A549 (cell line): Measurements from ENCODE around the gene NOBOX. TPM values are rescaled to one million over a fixed set of nuclear protein-coding genes. Genes with fewer than 3 reads are reported as not detected.

Experiments used
- ATAC-seq, 2 experiments: fragments of 200-7000 bp in 1 of 2; fragments of >200 bp in 1 of 2; cut with Nextera tagmentation in 1 of 2; cut with Tn5 transposase in 1 of 2; 3 replicates each; pipeline versions ENCODE4 v1.8.0 to v1.9.1; 2018 to 2020; ENCODE audit warnings: mild to moderate bottlenecking in 1 of 2, moderate library complexity in 1 of 2
- CTCF ChIA-PET: fragments of 300-600 bp; sonication (Branson Sonifier 250); formaldehyde crosslinking; extraction: SDS; loops from one replicate; lab custom pipeline; 2021; ENCODE audit warnings: antibody characterized with exemption, inconsistent platforms; lab: Yijun Ruan, JAX
- POLR2A ChIA-PET: fragments of 350-600 bp; formaldehyde crosslinking; extraction: SDS; loops from one replicate; lab custom pipeline; 2021; ENCODE audit warnings: antibody characterized with exemption, inconsistent platforms; lab: Yijun Ruan, JAX
- DNase-seq, 2 experiments: peaks; one replicate each; pipeline versions ENCODE4 v3.0.0 to v3.0.0-alpha.2; 2011 to 2016; ENCODE audit warnings: low read depth in 1 of 2, low spot score in 1 of 2
- FAIRE-seq: peaks from 2 replicates; lab custom pipeline; 2011; peaks lifted over from hg19 to GRCh38; lab: Jason Lieb, UNC
- H3K27ac ChIP-seq, 2 experiments: fragments of >200 bp; sonication (Bioruptor Twin); formaldehyde crosslinking; 3 replicates each; pipeline ENCODE4 v1.5.1; 2016 to 2017
- H3K4me1 ChIP-seq: fragments of >200 bp; sonication (Bioruptor Twin); formaldehyde crosslinking; 3 replicates; pipeline ENCODE4 v1.6.1; 2016
- H3K4me2 ChIP-seq: fragments of >200 bp; sonication (Bioruptor Twin); formaldehyde crosslinking; 3 replicates; pipeline ENCODE4 v1.6.1; 2016
- H3K4me3 ChIP-seq: fragments of >200 bp; sonication (Bioruptor Twin); formaldehyde crosslinking; 3 replicates; pipeline ENCODE4 v1.5.1; 2016
- H3K9me3 ChIP-seq: fragments of >200 bp; sonication (Bioruptor Twin); formaldehyde crosslinking; 3 replicates; pipeline ENCODE4 v1.6.1; 2016
- ATOH8 ChIP-seq: fragments of 250-450 bp; sonication (Bioruptor Pico); IDR thresholded peaks from 2 replicates; pipeline ENCODE4 v1.5.0; 2020; ENCODE audit warnings: low read depth, mild to moderate bottlenecking, moderate library complexity
- BCL3 ChIP-seq: fragments of >200 bp; sonication (Bioruptor Twin); formaldehyde crosslinking; IDR thresholded peaks from 3 replicates; pipeline ENCODE4 v1.6.1; 2016
- BHLHE40 ChIP-seq: IDR thresholded peaks from 2 replicates; pipeline ENCODE4 v1.6.1; 2012; ENCODE audit warnings: low read depth, low read length, inconsistent platforms
- CTCF ChIP-seq: fragments of >200 bp; sonication (Bioruptor Twin); formaldehyde crosslinking; IDR thresholded peaks from 3 replicates; pipeline ENCODE4 v1.5.1; 2016
- HDAC2 ChIP-seq: fragments of 200-600 bp; sonication (generic); IDR thresholded peaks from 2 replicates; pipeline ENCODE4 v1.6.1; 2016
- HOXB5 ChIP-seq: fragments of 250-450 bp; sonication (Bioruptor Pico); IDR thresholded peaks from 2 replicates; pipeline ENCODE4 v1.5.0; 2020; ENCODE audit warnings: mild to moderate bottlenecking, moderate library complexity
- JUN ChIP-seq, 2 experiments: fragments of >200 bp; sonication (Bioruptor Twin); formaldehyde crosslinking; IDR thresholded peaks; 2 replicates in 1 of 2; 3 replicates in 1 of 2; pipeline ENCODE4 v1.6.1; 2016 to 2017
- JUNB ChIP-seq: fragments of >200 bp; sonication (Bioruptor Twin); formaldehyde crosslinking; IDR thresholded peaks from 2 replicates; pipeline ENCODE4 v1.6.1; 2016
- KDM1A ChIP-seq: fragments of 200-600 bp; sonication (generic); IDR thresholded peaks from 2 replicates; pipeline ENCODE4 v1.6.1; 2016; ENCODE audit warnings: low read depth, mild to moderate bottlenecking
- MAFK ChIP-seq: fragments of 450-650 bp; IDR thresholded peaks from 2 replicates; pipeline ENCODE4 v1.6.1; 2014; ENCODE audit not compliant: partially characterized antibody
- MAZ ChIP-seq: fragments of 150-350 bp; IDR thresholded peaks from 2 replicates; pipeline ENCODE4 v1.6.1; 2014; ENCODE audit warnings: antibody characterized with exemption, low read depth, low read length, borderline replicate concordance
- MYC ChIP-seq: IDR thresholded peaks from 2 replicates; pipeline ENCODE4 v1.6.1; 2012; ENCODE audit warnings: mild to moderate bottlenecking, inconsistent platforms, low read length, improper control_type of control experiment, borderline replicate concordance
- NFE2L2 ChIP-seq: fragments of 150-350 bp; conservative IDR thresholded peaks from 2 replicates; pipeline ENCODE4 v1.6.1; 2014; ENCODE audit warnings: low read length
- POLR2AphosphoS2 ChIP-seq: conservative IDR thresholded peaks from 2 replicates; pipeline ENCODE4 v1.6.1; 2012; ENCODE audit warnings: low read length, improper control_type of control experiment, inconsistent platforms
- RAD21 ChIP-seq, 2 experiments: fragments of >200 bp in 1 of 2; sonication (Bioruptor Twin) in 1 of 2; formaldehyde crosslinking in 1 of 2; IDR thresholded peaks in 1 of 2; conservative IDR thresholded peaks in 1 of 2; 2 replicates in 1 of 2; 3 replicates in 1 of 2; pipeline ENCODE4 v1.6.1; 2012 to 2018; ENCODE audit warnings: inconsistent platforms in 1 of 2
- RARB ChIP-seq: fragments of 250-450 bp; sonication (Bioruptor Pico); IDR thresholded peaks from 2 replicates; pipeline ENCODE4 v1.8.0; 2021; ENCODE audit warnings: mild to moderate bottlenecking, moderate library complexity
- SMC3 ChIP-seq: fragments of >200 bp; sonication (Bioruptor Twin); formaldehyde crosslinking; IDR thresholded peaks from 3 replicates; pipeline ENCODE4 v1.6.1; 2018; ENCODE audit warnings: inconsistent platforms
- ZC3H11A ChIP-seq: fragments of 450-650 bp; IDR thresholded peaks from 2 replicates; pipeline ENCODE4 v1.6.1; 2014; ENCODE audit warnings: antibody characterized with exemption, mild to moderate bottlenecking
- ZNF302 ChIP-seq: fragments of 250-450 bp; sonication (Bioruptor Pico); IDR thresholded peaks from 2 replicates; pipeline ENCODE4 v1.9.0; 2021; ENCODE audit warnings: inconsistent platforms, mild to moderate bottlenecking, moderate library complexity
- ZSCAN20 ChIP-seq: fragments of 250-450 bp; sonication (Bioruptor Pico); IDR thresholded peaks from 2 replicates; pipeline ENCODE4 v1.8.0; 2022; ENCODE audit warnings: mild to moderate bottlenecking, moderate library complexity
- WGBS: methylation state at CpG from one replicate; pipeline ENCODE4 v1.1.6; 2017; ENCODE audit errors: missing lambda C conversion rate; 5-methylcytosine and 5-hydroxymethylcytosine counted together
- polyA plus RNA-seq, 4 experiments: library from polyadenylated mRNA; depleted of rRNA in 3 of 4; stranded (reverse); fragments of >200 nt; fragmentation: RNase III in 1 of 4; extraction: RNeasy Plus Mini Kit Qiagen cat#74134 plus additional on column Dnase treatment in 1 of 4; gene quantifications; 2 replicates in 3 of 4; 3 replicates in 1 of 4; pipeline ENCODE4 v1.2.3, GENCODE V29; 2011 to 2017
- TF ChIP-seq, protein P1 (sequence below): fragments of 250-450 bp; sonication (Bioruptor Pico); IDR thresholded peaks from 2 replicates; pipeline ENCODE4 v1.5.0; 2021; ENCODE audit warnings: mild to moderate bottlenecking, moderate library complexity, borderline replicate concordance
- TF ChIP-seq, protein P2 (sequence below): IDR thresholded peaks from 2 replicates; pipeline ENCODE4 v1.6.1; 2012

NOBOX gene
- polyA plus RNA-seq, 2 of the 4 experiments (the other 2 are of a cell fraction), result not detected

- Histone ChIP-seq H3K4me1 (no peaks in the 10 kb centered on the region), H3K4me2 (no peak overlapping the region), H3K4me3 (no peak overlapping the region), H3K9me3 (no peaks in the 10 kb centered on the region), H3K27ac (no peak overlapping the region)
- CTCF ChIA-PET, result interaction anchor here (0.6 to 2.5 kb wide), 13 partner anchors 9 to 488 kb away, joined by 3 to 9 read pairs (median 3); no protein-coding TSS in a partner anchor
- 49% methylated on average over 4 of the region's 4 CpGs for WGBS
- FAIRE-seq (peak; percentile 36), ATAC-seq (peak; percentile 79 to 92; a peak in 4 of 6 replicates), DNase-seq (peak; percentile 18 to 63)
- POLR2A ChIA-PET, result no interaction called here
- TF ChIP-seq ZC3H11A (no peak), MAFK (no peak), BCL3 (no peak), SMC3 (peak; percentile 49), NFE2L2 (no peak), BHLHE40 (no peak), HDAC2 (no peak), MAZ (no peak), JUNB (no peak), RAD21 (conservative IDR thresholded peaks at IDR 0.05 in 1 of 2, IDR thresholded peaks at IDR 0.05 in 1 of 2) (peak; percentile 63 to 68), CTCF (peak; percentile 60), ZSCAN20 (no peak), JUN (IDR thresholded peaks at IDR 0.05) (no peak)
- TF ChIP-seq, protein P1, sequence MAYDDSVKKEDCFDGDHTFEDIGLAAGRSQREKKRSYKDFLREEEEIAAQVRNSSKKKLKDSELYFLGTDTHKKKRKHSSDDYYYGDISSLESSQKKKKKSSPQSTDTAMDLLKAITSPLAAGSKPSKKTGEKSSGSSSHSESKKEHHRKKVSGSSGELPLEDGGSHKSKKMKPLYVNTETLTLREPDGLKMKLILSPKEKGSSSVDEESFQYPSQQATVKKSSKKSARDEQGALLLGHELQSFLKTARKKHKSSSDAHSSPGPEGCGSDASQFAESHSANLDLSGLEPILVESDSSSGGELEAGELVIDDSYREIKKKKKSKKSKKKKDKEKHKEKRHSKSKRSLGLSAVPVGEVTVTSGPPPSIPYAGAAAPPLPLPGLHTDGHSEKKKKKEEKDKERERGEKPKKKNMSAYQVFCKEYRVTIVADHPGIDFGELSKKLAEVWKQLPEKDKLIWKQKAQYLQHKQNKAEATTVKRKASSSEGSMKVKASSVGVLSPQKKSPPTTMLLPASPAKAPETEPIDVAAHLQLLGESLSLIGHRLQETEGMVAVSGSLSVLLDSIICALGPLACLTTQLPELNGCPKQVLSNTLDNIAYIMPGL (CRISPR knock-in tag), result no peak
Observed at GRCh38 chr7:144437370-144438191, 34.1 kb upstream of the NOBOX start.

- H3K9me3 ChIP-seq, result no peaks in the 10 kb centered on the region
- FAIRE-seq (no peak), DNase-seq (no peak), ATAC-seq (no peak)
- no peak overlapping the region for H3K27ac ChIP-seq
- H3K4me2 ChIP-seq, result no peak overlapping the region
- H3K4me3 ChIP-seq, result no peak overlapping the region
- no peak for TF ChIP-seq ZNF302 (CRISPR knock-in tag)
- TF ChIP-seq ATOH8 (CRISPR knock-in tag), result no peak
- no peak for TF ChIP-seq MYC
- no peak for TF ChIP-seq HOXB5
- TF ChIP-seq JUN (IDR thresholded peaks at IDR 0.05), result no peak
- TF ChIP-seq RARB (CRISPR knock-in tag), result no peak
- TF ChIP-seq POLR2AphosphoS2, result no peak
- TF ChIP-seq MAFK, result no peak
- TF ChIP-seq, protein P2, sequence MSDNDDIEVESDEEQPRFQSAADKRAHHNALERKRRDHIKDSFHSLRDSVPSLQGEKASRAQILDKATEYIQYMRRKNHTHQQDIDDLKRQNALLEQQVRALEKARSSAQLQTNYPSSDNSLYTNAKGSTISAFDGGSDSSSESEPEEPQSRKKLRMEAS, result no peak
- no peak for TF ChIP-seq KDM1A
- TF ChIP-seq JUNB, result no peak
- TF ChIP-seq BHLHE40, result no peak
- ChIA-PET CTCF (interaction anchor here (0.9 to 1.4 kb wide), 3 partner anchors 8 to 26 kb away, joined by 3 to 5 read pairs (median 3); no protein-coding TSS in a partner anchor), POLR2A (no interaction called here)
- 29% methylated on average over 9 of the region's 9 CpGs for WGBS
- H3K4me1 ChIP-seq, result no peaks in the 10 kb centered on the region
Observed at GRCh38 chr7:144436500-144436899, 33.0 kb upstream of the NOBOX start.
